NT2/D1 (cell line): ENCODE data around the gene ASPG.

Experiments used
- SUZ12 ChIP-seq: IDR thresholded peaks from 2 replicates; pipeline ENCODE4 v1.6.1; 2011; ENCODE audit not compliant: insufficient read length, insufficient read depth; ENCODE audit errors: extremely low read depth
- YY1 ChIP-seq: IDR thresholded peaks from 2 replicates; pipeline ENCODE4 v1.6.1; 2011; ENCODE audit not compliant: insufficient read length, insufficient read depth
- ZNF274 ChIP-seq: IDR thresholded peaks from 2 replicates; pipeline ENCODE4 v1.6.1; 2011; ENCODE audit warnings: mild to moderate bottlenecking, low read depth, low read length

DNA sequence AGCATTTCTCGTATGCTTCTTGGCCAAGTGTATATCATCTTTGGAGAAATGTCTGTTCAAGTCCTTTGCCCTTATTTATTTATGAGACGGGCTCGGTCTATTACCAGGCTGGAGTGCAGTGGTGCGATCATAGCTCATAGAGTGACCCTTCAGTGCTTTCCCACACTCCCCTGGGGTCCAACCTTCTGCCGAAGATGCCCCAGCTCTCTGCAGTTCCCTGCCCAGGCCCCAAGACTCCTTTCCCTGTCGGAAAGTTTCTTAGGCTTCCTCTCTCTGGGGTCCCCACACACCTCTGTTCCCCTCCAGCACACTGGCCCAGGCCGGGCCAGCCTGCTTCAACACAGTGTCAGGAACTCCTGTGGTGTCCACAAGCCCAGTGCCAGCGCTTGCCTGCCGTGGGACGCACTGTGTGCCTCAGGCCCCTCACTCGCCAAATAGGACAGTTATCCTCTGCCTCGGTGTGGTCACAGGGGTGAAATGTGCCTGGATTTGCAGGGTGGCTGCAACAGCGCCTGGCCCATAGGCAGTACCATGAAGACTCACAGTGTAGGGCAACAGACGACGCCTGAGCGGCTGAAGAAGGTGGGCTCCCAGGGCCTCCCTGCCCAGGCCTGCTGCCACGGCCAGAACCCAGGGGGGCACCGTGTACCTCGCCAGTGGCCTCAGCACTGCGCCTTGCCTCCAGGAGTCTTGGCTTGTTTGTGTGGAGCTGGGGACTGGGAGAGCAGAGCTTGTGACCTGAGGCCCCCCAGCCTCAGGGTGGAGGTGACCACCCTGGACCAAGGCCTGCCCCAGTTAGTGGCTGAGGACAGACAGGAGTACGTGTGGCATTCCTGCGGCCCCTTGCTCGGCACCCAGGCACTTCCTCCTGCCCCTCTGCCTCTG lies 4.9 kb upstream of the ASPG start:
- no peak for TF ChIP-seq SUZ12
- TF ChIP-seq YY1, result no peak
- TF ChIP-seq ZNF274, result no peak
